ENCODE data around the gene SPECC1.
A peak's percentile ranks its signal among the peaks of the same experiment; 100 is the strongest.

The SPECC1 gene

DNA sequence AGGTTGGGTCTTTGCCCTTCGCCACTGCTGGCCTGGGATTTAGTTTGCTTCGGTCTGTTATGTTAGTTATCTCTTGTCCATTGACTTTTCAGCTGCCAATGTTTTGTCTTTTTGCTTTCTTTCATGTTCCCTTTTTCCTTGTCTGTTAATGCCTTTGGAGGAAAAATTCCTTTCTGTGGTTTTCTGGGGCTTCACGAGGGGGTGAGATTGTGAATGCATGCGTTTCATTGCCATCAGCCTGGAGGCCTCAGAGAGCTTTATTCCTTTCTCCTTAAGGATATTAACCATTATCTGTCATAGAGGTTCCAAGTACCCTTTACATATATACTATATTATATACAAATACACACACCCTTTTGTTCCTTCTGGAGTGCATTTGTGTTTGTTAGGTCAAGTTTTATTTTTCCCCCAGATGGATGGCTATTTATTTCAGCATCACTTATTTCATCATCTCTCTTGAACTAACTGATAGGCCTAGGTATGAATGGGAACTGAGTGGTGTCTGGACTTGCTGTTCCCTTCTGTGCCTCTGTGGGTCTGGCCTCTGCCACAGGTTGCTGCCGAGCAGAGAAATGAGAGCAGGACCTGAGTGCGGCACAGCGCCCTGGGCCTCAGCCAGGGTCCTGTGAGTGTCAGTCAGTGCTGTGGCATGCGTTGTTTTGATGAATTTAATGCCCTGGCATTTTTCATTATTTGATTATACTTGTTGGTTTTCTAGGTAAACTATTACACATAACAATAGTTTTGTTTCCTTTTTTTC is 264.8 kb downstream of the SPECC1 start:
- DNase-seq (ENCODE audit: low spot score), result no peak

DNA sequence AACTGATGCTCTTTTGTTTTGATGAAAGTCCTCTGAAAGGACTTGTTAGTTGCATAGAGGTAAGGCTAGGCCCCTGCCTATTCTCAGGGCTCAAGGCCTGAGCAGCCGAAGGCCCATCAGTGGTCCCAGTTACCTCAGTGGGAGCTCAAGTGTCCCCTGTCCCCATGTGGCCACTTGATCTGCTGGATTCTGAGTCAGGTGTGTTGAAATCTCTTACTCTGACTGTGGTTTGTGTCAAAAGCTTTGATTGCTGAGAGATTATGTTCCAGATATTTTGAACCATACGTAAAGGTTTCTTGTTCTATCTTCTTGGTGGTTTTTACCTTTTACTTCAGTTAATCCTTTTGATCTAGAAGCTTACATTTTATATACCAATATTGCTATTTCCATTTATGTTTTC is 266.5 kb downstream of the SPECC1 start:
- DNase-seq (ENCODE audit: low spot score), result no peak

DNA sequence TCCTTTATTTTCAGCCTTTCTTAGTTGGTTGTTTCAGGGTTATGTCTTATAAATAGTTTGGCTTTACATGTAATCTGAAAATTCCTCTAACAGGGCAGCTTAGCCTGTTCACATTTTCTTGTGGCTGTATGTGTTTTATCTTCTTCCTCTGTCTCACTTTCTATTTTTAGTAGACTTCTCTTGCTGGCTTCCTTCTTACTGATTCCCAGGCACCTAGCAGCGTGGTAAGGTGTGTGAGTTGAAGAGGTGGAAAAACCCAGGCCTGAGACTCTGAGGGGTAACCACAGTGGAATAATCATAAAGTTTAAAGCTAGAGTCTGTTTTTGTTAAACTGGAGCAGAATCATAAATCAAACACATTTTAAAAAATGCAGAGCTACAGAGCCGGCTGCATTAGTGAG is 267.3 kb downstream of the SPECC1 start:
- DNase-seq (ENCODE audit: low spot score), result no peak

DNA sequence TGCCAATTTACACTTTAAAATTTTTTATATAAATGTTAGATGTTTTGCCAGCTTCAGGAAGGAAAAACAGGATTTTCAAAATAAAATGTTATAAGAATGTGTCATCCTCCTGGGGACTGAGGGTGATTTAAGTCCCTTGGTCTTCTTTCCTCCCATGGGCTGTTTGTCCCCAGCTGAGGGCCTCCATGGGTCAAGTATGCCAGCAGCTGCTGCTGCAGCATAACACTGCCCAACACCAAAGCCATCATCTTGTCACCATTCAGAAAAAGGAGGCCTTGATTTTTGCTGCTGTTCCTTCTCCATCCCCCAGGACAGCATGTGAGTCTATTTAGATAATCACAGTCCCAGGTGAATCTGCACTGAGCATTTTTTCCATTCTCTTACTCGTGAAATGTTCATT is 269.6 kb downstream of the SPECC1 start:
- DNase-seq (ENCODE audit: low spot score), result no peak

DNA sequence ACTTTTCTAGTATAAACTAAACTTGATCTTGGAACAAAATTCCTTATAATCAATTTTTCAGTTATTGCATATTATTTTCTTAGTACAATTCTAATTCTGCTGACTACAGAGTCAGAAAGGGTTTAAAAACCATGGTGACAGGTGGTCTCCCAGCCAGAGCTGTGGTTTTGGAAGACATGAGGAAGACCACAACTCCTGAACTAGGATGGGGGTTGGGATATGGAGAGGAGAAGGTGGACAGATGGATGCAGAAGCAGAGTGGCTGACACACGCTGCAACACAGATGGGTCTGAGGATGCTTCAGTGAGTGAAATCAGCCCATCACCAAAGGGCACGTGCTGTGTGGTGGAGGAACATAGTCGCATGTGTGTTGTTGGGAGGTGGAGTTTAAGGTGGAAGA is 270.5 kb downstream of the SPECC1 start:
- DNase-seq (ENCODE audit: low spot score), result no peak

DNA sequence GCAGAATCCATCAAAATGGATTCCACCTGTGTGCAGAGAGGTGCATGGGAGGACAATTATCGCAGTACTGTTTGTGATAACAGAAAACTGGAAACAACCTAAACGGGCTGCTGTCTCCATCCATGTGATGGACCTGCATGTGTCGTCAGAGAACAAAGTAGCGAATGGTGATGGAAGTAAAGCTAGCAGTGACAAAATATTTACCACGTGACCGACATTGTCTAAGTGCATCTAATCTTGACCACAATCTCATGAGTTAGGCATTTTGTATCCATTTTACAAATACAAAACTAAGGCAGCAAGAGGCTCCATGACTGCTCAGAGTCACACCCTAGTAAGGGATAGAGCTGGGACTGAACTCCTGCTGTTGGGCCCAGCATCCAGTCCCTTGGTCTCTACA is 270.9 kb downstream of the SPECC1 start:
- DNase-seq (ENCODE audit: low spot score), result no peak

DNA sequence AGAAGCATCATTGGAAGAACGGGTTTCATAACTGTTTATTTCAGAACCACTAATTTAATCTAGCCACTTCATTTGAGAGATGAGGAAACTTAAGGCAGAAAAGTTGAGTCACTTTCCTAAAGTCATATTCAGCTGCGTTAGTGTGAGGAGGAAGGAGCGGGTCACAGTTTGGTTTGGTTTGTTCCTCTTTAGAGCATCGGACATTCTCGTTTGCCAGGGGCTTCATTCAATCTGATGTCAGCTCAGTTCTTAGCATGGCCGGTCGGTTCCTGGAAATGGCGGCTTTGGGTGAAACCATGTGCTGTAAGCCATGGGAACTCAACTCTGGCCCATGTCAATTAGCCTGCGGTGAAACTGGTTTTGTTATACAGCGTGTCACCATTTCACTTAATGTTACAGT is 271.7 kb downstream of the SPECC1 start:
- DNase-seq (ENCODE audit: low spot score), result no peak

DNA sequence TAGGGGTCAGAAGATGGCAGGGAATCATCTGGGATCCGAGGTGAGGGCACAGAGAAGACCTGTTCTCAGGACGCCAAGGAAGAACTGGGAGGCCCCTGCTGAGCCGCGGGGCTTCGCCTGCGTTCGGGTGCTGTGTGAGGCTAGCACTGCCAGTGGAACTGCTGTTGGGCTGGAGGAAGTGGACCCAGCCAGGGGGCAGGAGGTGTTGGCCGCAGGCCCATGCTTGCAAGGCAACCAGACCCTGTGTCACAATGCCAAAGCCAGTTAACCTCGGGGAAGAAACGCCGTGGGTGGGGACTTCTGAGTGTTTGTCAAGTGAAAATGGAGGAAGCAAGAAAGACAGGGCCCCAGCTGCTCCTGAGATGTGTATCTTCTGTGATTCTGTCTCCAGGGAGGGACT is 272.7 kb downstream of the SPECC1 start:
- DNase-seq (ENCODE audit: low spot score), result peak; percentile 76

DNA sequence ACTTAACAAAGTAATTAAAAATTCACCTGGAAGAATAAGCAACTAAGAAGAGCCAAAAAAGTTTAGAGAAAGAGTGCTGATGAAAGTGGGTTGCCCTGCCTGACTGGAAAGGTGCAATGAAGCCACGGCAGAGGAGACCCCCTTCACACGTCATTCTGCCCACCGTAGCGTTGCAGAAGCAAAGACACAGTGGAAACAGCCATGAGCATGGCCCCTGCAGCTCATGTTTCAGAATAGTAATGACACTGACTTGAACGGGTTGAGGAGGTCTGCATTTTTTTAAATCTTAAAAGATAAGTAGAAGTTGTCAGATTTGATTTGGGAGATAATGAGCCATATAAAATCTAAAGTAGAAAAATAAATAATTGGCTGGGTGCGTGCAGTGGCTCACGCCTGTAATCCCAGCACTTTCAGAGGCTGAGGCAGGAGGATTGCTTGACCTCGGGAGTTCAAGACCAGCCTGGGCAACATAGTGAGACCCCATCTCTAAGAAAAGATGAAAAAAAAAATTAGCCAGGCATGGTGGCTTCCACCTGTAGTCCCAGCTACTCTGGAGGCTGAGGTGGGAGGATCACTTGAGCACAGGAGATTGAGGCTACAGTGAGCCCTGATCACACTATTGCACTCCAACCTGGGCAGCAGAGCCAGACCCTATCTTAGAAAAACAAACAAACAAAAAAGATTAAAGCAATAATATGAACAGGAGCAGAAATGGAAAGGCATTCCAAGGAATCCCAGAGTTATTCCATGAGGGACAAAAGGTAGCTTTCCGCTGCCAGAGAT is 273.6 kb downstream of the SPECC1 start:
- DNase-seq (ENCODE audit: low spot score), result no peak

DNA sequence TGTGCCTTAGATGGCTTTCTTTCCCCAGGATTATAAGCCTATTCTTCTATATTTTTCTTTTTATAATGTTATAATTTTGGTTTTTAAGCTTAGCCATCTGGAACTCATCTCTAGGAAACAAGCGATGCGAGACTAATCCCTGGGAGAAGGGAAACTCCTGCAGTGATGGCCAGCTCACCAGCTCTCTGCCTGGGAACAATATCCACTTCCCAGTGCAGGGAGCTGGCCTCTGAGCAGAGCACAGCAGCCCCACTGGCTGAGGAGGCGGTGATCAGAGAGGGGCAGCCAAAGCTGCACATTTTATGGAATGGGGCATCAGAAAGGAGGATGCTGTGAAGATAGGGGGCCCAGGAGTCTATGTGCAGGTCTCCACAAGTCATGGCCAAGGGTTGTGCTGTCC is 274.9 kb downstream of the SPECC1 start:
- no peak for DNase-seq (ENCODE audit: low spot score)

DNA sequence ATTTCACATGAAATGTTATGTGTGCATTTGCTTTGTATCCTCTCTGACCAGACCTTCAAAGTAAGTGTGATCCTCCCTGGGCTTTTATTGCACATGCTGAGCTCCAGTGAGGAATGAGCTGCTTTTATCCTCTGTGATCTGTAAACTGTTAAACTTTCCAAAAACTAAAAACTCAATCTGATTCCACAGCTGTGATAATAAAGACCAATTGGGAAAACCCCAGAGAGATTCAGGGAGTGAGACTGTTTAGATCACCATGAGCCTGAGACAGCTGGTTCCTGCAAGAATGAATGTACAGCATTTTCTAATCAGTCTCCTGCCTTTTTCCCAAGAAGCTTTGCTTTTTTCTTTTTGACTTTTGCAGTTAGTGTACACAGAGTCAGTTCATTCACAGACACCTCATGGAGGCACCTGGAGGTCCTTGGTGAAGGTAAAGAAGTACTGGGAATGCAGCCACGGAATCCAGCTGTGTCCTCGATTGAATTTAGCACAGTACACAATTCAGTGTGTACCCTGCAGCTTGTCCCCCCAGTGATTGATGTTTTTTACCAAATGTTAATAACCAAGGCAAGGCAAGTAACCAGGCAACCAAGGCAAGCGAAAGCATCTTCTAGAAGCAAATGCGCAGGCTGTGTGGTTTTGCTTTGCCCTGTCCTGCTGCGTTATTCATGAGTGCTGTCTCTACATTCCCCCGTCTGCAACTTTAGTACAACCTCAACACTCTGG is 275.6 kb downstream of the SPECC1 start:
- no peak for DNase-seq (ENCODE audit: low spot score)

DNA sequence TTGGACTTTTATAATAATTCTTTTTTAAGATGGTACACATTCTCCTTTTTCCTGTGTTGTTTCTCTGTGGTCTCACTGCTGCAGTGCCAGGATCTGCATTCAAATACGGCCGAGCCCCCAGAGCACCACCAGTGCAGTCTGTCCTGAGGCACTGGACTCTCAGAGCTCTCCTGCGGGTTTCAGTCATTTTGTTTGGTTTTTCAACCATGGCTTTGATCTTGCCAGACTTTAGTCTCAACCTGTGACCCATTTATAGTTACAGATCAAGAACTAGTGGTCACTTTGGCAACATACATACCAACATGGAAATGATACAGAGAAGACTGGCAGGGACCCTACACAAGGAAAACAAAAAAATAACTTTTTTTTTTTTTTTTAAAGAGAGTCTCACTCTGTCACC is 280.8 kb downstream of the SPECC1 start:
- no peak for DNase-seq (ENCODE audit: low spot score)

DNA sequence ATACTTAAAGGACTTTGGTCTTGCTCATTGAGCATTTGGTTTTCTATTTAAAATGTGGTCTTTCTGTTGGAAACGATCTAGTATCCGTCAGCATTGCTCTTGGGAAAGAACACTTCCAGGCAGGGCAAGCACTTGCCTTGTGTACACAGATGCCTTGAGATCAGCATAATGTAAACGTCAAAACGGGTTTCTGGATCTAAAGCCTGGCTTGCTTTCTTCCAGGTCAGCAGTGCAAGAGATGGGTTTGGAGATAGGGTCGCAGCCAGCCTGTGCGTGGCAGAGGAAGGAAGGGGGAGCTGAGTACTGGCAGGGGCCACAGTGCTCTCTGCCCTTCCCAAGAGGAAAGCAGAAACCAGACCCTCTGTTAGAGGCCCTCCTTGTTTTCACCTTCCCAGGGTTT is 282.7 kb downstream of the SPECC1 start:
- no peak for DNase-seq (ENCODE audit: low spot score)

DNA sequence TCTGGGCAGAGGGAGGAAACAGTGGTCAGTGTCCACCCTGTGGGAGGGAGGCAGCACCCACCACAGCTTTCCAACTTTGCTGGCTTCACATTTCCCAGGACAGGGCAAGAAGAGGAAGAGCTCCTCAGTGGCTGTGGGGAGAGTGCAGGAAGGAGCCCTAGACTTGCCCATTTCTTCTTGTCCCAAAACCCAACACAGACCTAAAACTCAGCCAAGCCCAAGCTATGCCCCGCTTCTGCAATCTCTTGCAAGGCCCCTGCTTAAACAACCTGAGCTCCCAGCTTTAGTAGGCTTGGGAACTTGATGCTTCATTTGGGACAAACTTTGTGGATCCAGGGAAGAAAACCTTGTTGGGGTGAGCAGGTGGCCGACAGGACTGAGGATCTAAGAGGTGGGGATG is 284.3 kb downstream of the SPECC1 start:
- DNase-seq (ENCODE audit: low spot score), result no peak

DNA sequence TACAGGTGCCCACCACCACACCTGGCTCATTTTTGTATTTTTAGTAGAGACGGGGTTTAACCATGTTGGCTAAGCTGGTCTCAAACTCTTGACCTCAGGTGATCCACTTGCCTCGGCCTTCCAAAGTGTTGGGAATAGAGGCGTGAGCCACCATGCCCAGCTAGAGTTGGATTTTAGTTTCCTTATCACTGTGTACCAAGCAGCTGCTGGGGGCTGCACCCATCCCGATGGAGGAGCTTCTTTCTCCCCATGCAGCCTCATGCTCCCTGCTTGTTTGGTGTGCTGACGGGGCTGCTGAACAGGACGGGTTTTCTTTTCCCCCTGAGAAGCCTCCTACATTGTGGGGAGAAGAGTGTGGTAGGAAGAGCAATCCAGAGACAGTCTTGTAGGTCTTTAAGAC is 285.0 kb downstream of the SPECC1 start:
- DNase-seq (ENCODE audit: low spot score), result no peak

DNA sequence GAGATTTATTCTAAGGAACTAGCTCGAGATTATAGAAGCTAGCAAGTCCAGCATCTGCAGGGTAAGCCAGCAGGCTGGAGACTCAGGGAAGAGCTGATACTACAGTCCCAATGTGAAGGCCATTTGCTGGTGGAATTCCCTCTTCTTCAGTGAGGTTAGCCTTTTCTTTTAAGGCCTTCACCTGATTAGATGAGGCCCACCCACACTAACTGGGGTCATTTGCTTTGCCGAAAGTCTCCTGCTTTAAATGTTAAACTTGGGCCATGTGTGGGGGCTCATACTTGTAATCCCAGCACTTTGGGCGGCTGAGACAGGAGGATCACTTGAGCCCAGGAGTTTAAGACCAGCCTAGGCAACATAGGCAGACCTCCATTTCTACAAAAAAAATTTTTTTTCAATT is 289.9 kb downstream of the SPECC1 start:
- no peak for DNase-seq (ENCODE audit: low spot score)

DNA sequence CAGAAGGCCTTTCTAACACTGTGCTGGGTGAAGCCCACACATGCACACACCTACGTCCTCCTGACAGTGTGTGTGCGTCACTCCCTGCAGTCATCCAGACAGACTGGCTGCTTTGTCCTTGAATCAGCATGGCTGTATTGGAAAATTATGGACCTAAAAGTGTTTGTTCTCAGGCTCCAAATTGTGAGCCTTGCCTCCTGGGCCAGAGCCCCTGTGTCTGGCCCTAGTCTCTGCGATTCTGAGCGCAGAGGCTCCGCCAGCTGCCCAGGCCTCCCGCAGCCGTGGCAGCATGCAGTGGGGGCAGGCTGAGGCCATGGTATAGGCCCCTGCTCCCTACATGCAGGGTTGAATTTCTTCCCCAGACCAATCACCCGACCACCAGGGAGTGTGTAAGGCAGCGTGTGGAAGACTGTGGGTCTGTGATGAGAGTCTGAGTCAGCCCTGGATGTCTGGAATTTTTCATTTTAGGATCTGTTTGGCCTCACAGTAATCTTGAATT is 291.3 kb downstream of the SPECC1 start:
- peak; percentile 32 for DNase-seq (ENCODE audit: low spot score)

DNA sequence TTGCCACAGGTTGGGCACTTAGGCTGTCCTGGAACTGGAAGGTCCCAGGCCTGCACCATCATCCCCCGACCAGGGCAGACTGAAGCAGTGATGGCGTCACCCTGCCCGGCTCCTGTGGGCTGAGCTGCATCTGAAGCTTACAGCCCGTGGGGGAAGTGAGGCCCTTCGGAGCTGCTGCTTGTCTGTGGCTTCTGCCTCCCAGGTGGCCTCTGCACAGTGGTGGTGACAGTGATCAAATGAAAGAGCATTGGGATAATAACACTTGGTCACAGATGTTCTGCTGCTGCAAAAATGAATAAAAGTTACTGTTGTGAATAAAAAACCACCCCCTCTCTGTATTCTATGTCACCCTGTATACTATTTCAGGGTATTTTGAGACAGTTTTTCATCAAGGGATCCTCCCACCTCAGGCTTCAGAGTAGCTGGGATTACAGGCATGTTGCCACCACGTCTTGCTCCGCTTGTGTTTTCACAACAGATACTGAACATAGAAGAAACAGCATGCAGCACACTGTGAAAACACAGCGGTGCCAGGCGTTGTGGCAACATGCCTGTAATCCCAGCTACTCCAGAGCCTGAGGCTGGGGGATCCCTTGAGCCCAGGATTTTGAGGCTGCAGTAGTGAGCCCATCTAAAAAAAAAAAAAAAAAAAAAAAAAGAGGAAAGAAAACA is 293.2 kb downstream of the SPECC1 start:
- peak; percentile 18 for DNase-seq (ENCODE audit: low spot score)

DNA sequence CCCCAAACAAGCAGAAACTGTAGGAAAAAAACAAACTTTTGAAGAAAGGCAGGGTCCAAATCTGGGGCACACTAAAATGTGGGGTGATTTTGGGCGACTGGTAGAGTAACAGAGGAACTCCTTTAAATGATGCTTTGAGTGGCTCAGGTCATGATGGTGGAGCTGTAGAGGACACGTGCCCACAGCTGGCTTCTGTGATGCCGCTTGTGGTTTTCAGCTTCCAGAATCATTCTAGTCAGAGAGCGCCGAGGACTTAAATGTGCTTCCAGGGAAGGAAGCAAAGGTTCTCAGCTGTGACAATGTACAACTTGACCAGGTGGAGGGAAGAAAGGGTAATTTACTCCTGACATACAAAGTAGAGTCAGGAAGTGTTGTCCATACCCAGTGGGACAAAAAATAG is 295.8 kb downstream of the SPECC1 start:
- DNase-seq (ENCODE audit: low spot score), result no peak

DNA sequence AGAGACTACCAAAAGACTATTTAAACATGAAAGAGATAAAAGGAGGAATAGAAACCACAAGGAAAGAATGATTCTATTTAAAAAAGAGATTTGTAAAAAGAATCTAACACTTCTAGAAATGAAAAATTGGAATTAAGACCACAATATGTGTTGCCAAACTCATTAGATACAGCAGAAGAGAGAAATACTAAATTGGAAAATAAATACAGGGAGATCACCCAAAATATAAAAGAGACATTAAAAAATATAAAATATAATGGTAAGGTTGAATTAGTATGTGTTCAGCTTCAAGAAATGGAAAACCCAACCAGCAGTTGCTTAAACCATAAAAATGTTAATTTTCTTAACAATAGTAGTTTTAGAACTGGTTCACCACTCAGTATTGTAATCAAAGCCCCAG is 297.8 kb downstream of the SPECC1 start:
- no peak for DNase-seq (ENCODE audit: low spot score)

DNA sequence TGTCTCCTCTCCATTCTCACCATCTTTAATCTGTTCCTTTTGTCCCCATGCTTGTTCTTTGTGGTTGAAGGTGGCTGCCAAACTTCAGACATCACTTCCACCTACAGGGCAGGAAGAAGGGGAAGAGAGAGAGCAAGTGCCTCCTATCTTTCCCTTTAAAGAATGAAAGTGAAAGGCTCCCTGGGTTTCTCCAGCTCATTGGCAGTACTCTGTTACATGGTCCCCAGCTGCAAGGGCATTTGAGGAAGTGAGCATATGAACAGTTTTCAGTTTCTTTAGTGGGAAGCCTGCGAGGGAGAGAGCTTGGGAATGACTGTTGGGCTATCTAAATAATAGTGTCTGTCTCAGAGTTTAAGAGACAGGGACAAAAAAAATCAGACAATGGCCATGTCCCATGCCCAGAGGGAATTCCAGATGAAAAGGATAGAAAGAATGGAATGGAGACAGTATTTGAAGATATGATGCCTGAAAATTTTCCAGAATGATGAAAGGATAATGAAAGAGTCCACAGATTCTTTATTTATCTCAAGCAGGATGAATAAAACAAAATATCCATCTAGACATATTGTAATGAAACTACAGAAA is 298.3 kb downstream of the SPECC1 start:
- no peak for DNase-seq (ENCODE audit: low spot score)

DNA sequence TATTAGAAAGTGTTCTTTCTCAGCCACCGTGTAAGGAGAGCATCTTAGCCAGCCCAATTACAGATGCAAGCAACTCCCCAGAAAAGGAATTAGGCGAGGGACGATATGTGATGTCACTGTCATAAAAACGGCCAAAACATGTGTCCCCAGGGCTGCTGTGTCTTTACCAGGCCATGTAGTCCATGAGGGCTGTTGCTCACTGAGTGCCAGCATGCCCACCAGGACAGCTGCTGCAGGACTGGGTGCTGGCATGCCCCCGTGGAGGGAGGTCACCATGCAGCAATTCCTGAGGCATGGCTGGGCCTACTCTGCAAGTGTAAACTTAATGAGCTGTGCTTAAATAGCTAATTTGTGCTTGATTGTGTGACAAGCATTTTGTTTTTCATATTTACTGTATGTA is 301.3 kb downstream of the SPECC1 start:
- no peak for DNase-seq (ENCODE audit: low spot score)

Measured in pons (tissue), 1 donor.